Activated CD8-positive, alpha-beta memory T cell treated with anti-CD3 and anti-CD28 coated beads, Interleukin-2, amount 50 U/mL, for 24 hours (primary cell): Measurements from ENCODE around the gene KRTAP3-1.
"Not testable (repeated sequence)": the region's sequence is repeated elsewhere in the genome, so short reads cannot be mapped to it uniquely, and the experiment has no call there.

ENCODE experiments used
- DNase-seq: peaks from one replicate; pipeline ENCODE4 v3.0.0-alpha.2; 2020; ENCODE audit errors: extremely low read depth

The KRTAP3-1 gene

GRCh38 chr17:41008811-41009210 lies at the start of gene KRTAP3-1:
Gene KRTAP3-1, minus strand, starts transcription at chr17:41009128. Its CDS starts 54 bp downstream, at chr17:41009074.
- DNase-seq = no peak

GRCh38 chr17:41057547-41057946 lies 48.6 kb upstream of the KRTAP3-1 start:
- DNase-seq = no peak

GRCh38 chr17:41055130-41055529 lies 46.2 kb upstream of the KRTAP3-1 start, which contains the start of gene KRTAP2-2:
Gene KRTAP2-2, minus strand, starts transcription at chr17:41055230. Its CDS starts 19 bp downstream, at chr17:41055211.
- not testable (repeated sequence) for DNase-seq

- not testable (repeated sequence) for DNase-seq
Observed at GRCh38 chr17:41054556-41054955, 45.6 kb upstream of the KRTAP3-1 start.

- no peak for DNase-seq
Observed at GRCh38 chr17:41054025-41054424, 45.1 kb upstream of the KRTAP3-1 start.

- DNase-seq = no peak
Observed at GRCh38 chr17:41052566-41052965, 43.6 kb upstream of the KRTAP3-1 start.

- no peak for DNase-seq
Observed at GRCh38 chr17:41049110-41049509, 40.2 kb upstream of the KRTAP3-1 start.

- DNase-seq = no peak
Observed at GRCh38 chr17:41048441-41048840, 39.5 kb upstream of the KRTAP3-1 start.

GRCh38 chr17:41046735-41047465 lies 38.0 kb upstream of the KRTAP3-1 start, which contains the start of gene KRTAP2-1:
Gene KRTAP2-1, minus strand, starts transcription at chr17:41047316. Its CDS starts 49 bp downstream, at chr17:41047267.
- DNase-seq = not testable (repeated sequence)

- DNase-seq = no peak
Observed at GRCh38 chr17:41042953-41043352, 34.0 kb upstream of the KRTAP3-1 start.

- DNase-seq = not testable (repeated sequence)
Observed at GRCh38 chr17:41040783-41041571, 32.0 kb upstream of the KRTAP3-1 start, which contains the start of gene KRTAP1-1. Gene KRTAP1-1, minus strand, starts transcription at chr17:41041450. Its CDS starts 53 bp downstream, at chr17:41041397.

- DNase-seq = no peak
Observed at GRCh38 chr17:41037853-41038350, 29.0 kb upstream of the KRTAP3-1 start.

- not testable (repeated sequence) for DNase-seq
Observed at GRCh38 chr17:41034346-41034935, 25.5 kb upstream of the KRTAP3-1 start, which contains the start of gene KRTAP1-3. Gene KRTAP1-3, minus strand, starts transcription at chr17:41034874. Its CDS starts 53 bp downstream, at chr17:41034821.

- no peak for DNase-seq
Observed at GRCh38 chr17:41029633-41030245, 20.8 kb upstream of the KRTAP3-1 start, which contains the start of gene KRTAP1-4. Gene KRTAP1-4, minus strand, starts transcription at chr17:41030195. Its CDS starts 117 bp downstream, at chr17:41030078.

GRCh38 chr17:41026715-41027471 lies 18.0 kb upstream of the KRTAP3-1 start, which contains the start of gene KRTAP1-5:
Gene KRTAP1-5, minus strand, starts transcription at chr17:41027208. Its CDS starts 53 bp downstream, at chr17:41027155.
- no peak for DNase-seq

- DNase-seq = no peak
Observed at GRCh38 chr17:41024697-41025096, 15.8 kb upstream of the KRTAP3-1 start.

- no peak for DNase-seq
Observed at GRCh38 chr17:41020336-41020735, 11.4 kb upstream of the KRTAP3-1 start.

- no peak for DNase-seq
Observed at GRCh38 chr17:41019415-41019814, 10.5 kb upstream of the KRTAP3-1 start.

- no peak for DNase-seq
Observed at GRCh38 chr17:41018541-41018940, 9.6 kb upstream of the KRTAP3-1 start.

GRCh38 chr17:41016578-41017215 lies 7.8 kb upstream of the KRTAP3-1 start:
- no peak for DNase-seq
